Ectodermal cell (in vitro differentiated cells): ENCODE results near the gene COL8A1.

ENCODE experiments used
- H3K27ac ChIP-seq: 2 replicates; pipeline ENCODE4 v1.7.0; 2013; ENCODE audit warnings: mild to moderate bottlenecking, low read depth, low read length; ENCODE audit not compliant: insufficient read depth, poor library complexity, severe bottlenecking
- H3K27me3 ChIP-seq: 2 replicates; pipeline ENCODE4 v1.7.0; 2013; ENCODE audit warnings: mild to moderate bottlenecking, low read length; ENCODE audit not compliant: insufficient read depth, control insufficient read depth, poor library complexity, severe bottlenecking
- H3K36me3 ChIP-seq: one replicate; pipeline ENCODE4 v1.7.0; 2013; ENCODE audit warnings: low read length; ENCODE audit not compliant: control insufficient read depth, insufficient read depth
- H3K4me1 ChIP-seq: one replicate; pipeline ENCODE4 v1.7.0; 2013; ENCODE audit warnings: low read length; ENCODE audit not compliant: control insufficient read depth, insufficient read depth
- H3K4me3 ChIP-seq: 2 replicates; pipeline ENCODE4 v1.7.0; 2013; ENCODE audit warnings: low read depth, low read length, control low read depth; ENCODE audit not compliant: insufficient read depth
- H3K9me3 ChIP-seq: 2 replicates; pipeline ENCODE4 v1.7.0; 2013; ENCODE audit warnings: mild to moderate bottlenecking, low read length, moderate library complexity; ENCODE audit not compliant: control insufficient read depth
- WGBS, 2 experiments: methylation state at CpG; one replicate each; pipeline ENCODE4 v1.1.7; 2013; ENCODE audit warnings: missing lambda C conversion rate in 2 of 2; 5-methylcytosine and 5-hydroxymethylcytosine counted together

Gene COL8A1

GRCh38 chr3:99625237-99625622 is 13.2 kb upstream of the COL8A1 start:
- no peaks in the 10 kb centered on the region for H3K4me1 ChIP-seq
- WGBS, 2 experiments: 95 to 96% methylated on average over 2 of the region's 2 CpGs
- no peaks in the 10 kb centered on the region for H3K36me3 ChIP-seq
- no peak overlapping the region for H3K4me3 ChIP-seq
- no peak overlapping the region for H3K27ac ChIP-seq
- H3K27me3 ChIP-seq: no peaks in the 10 kb centered on the region
- no peaks in the 10 kb centered on the region for H3K9me3 ChIP-seq

GRCh38 chr3:99625643-99626416 is 12.6 kb upstream of the COL8A1 start:
- Histone ChIP-seq H3K27ac (no peak overlapping the region), H3K4me3 (no peak overlapping the region), H3K9me3 (no peaks in the 10 kb centered on the region), H3K27me3 (no peaks in the 10 kb centered on the region), H3K36me3 (no peaks in the 10 kb centered on the region), H3K4me1 (no peaks in the 10 kb centered on the region)
- 81 to 93% methylated on average over 3 to 4 of the region's 4 CpGs for WGBS, 2 experiments

- no peak overlapping the region for H3K4me3 ChIP-seq
- H3K4me1 ChIP-seq: no peaks in the 10 kb centered on the region
- H3K36me3 ChIP-seq: no peaks in the 10 kb centered on the region
- no peak overlapping the region for H3K27ac ChIP-seq
- H3K27me3 ChIP-seq: no peaks in the 10 kb centered on the region
- no peaks in the 10 kb centered on the region for H3K9me3 ChIP-seq
- 95 to 100% methylated on average over 1 of the region's 1 CpG for WGBS, 2 experiments
Observed at GRCh38 chr3:99626417-99626788, 12.0 kb upstream of the COL8A1 start.

- Histone ChIP-seq H3K27me3 (no peaks in the 10 kb centered on the region), H3K27ac (no peak overlapping the region), H3K9me3 (no peaks in the 10 kb centered on the region), H3K4me1 (no peaks in the 10 kb centered on the region), H3K4me3 (no peak overlapping the region), H3K36me3 (no peaks in the 10 kb centered on the region)
- 69 to 70% methylated on average over 4 of the region's 4 CpGs for WGBS, 2 experiments
Observed at GRCh38 chr3:99627062-99627826, 11.2 kb upstream of the COL8A1 start.

GRCh38 chr3:99630815-99631214 is 7.6 kb upstream of the COL8A1 start:
- H3K9me3 ChIP-seq: no peaks in the 10 kb centered on the region
- H3K27me3 ChIP-seq: peaks cover 4% of the 10 kb centered on the region
- no peaks in the 10 kb centered on the region for H3K4me1 ChIP-seq
- no peaks in the 10 kb centered on the region for H3K36me3 ChIP-seq
- 92 to 100% methylated on average over 1 of the region's 1 CpG for WGBS, 2 experiments
- H3K27ac ChIP-seq: no peak overlapping the region
- no peak overlapping the region for H3K4me3 ChIP-seq

- H3K36me3 ChIP-seq: no peaks in the 10 kb centered on the region
- no peak overlapping the region for H3K27ac ChIP-seq
- no peaks in the 10 kb centered on the region for H3K9me3 ChIP-seq
- H3K4me3 ChIP-seq: no peak overlapping the region
- WGBS, 2 experiments: 80 to 81% methylated on average over 7 of the region's 7 CpGs
- H3K4me1 ChIP-seq: peaks cover 9% of the 10 kb centered on the region
- peaks cover 36% of the 10 kb centered on the region for H3K27me3 ChIP-seq
Observed at GRCh38 chr3:99633887-99634558, 4.4 kb upstream of the COL8A1 start.

- no peak overlapping the region for H3K4me3 ChIP-seq
- H3K9me3 ChIP-seq: no peaks in the 10 kb centered on the region
- WGBS, 2 experiments: 87 to 88% methylated on average over 1 of the region's 1 CpG
- peaks cover 45% of the 10 kb centered on the region for H3K27me3 ChIP-seq
- no peaks in the 10 kb centered on the region for H3K36me3 ChIP-seq
- H3K27ac ChIP-seq: no peak overlapping the region
- H3K4me1 ChIP-seq: peaks cover 9% of the 10 kb centered on the region
Observed at GRCh38 chr3:99634881-99635280, 3.5 kb upstream of the COL8A1 start.

GRCh38 chr3:99635348-99635747 is 3.0 kb upstream of the COL8A1 start:
- WGBS, 2 experiments: 90 to 95% methylated on average over 1 of the region's 1 CpG
- Histone ChIP-seq H3K9me3 (no peaks in the 10 kb centered on the region), H3K4me3 (no peak overlapping the region), H3K27ac (no peak overlapping the region), H3K4me1 (peaks cover 9% of the 10 kb centered on the region), H3K36me3 (no peaks in the 10 kb centered on the region), H3K27me3 (peaks cover 50% of the 10 kb centered on the region)

- Histone ChIP-seq H3K4me1 (peaks cover 9% of the 10 kb centered on the region), H3K27ac (no peak overlapping the region), H3K36me3 (no peaks in the 10 kb centered on the region), H3K4me3 (no peak overlapping the region), H3K27me3 (peaks cover 55% of the 10 kb centered on the region), H3K9me3 (no peaks in the 10 kb centered on the region)
- WGBS, 2 experiments: 11 to 12% methylated on average over 4 to 6 of the region's 6 CpGs
Observed at GRCh38 chr3:99637016-99637367, 1.4 kb upstream of the COL8A1 start.
